Psoas muscle (tissue), 8 donors: ENCODE data around the gene PLA2G2E. TPM values are rescaled to one million over a fixed set of nuclear protein-coding genes. Genes with fewer than 3 reads are reported as not detected.

Source experiments
- ATAC-seq, 4 donors: fragments of 200-7000 bp; cut with Tn5 transposase; one replicate each; pipeline ENCODE4 v1.9.1; 2020; ENCODE audit warnings: moderate library complexity in 3 of 4, mild to moderate bottlenecking in 2 of 4
- DNase-seq, 2 donors: peaks; one replicate each; pipeline ENCODE4 v3.0.0-alpha.2; 2020
- H3K27ac ChIP-seq: fragments of 200-600 bp; one replicate; pipeline ENCODE4 v1.8.0; 2022
- H3K27me3 ChIP-seq, 3 donors: fragments of 200-600 bp in 1 of 3; one replicate each; pipeline versions ENCODE4 v1.6.1 to v1.8.0; 2013 to 2022; ENCODE audit warnings: low read length in 2 of 3, mild to moderate bottlenecking in 2 of 3, moderate library complexity in 1 of 3; ENCODE audit not compliant: insufficient read depth in 3 of 3
- H3K36me3 ChIP-seq, 2 donors: fragments of 200-600 bp in 1 of 2; one replicate each; pipeline versions ENCODE4 v1.6.1 to v1.8.0; 2013 to 2022; ENCODE audit warnings: low read depth in 1 of 2, mild to moderate bottlenecking in 1 of 2, moderate library complexity in 1 of 2; ENCODE audit not compliant: insufficient read depth in 1 of 2
- H3K4me1 ChIP-seq: fragments of 200-600 bp; one replicate; pipeline ENCODE4 v1.8.0; 2022
- H3K4me3 ChIP-seq: fragments of 200-600 bp; one replicate; pipeline ENCODE4 v1.8.0; 2022; ENCODE audit warnings: mild to moderate bottlenecking
- H3K9me3 ChIP-seq: fragments of 200-600 bp; one replicate; pipeline ENCODE4 v1.8.0; 2022
- CTCF ChIP-seq: fragments of 200-600 bp; IDR thresholded peaks from one replicate; pipeline ENCODE4 v1.8.0; 2022; ENCODE audit warnings: antibody characterized with exemption
- WGBS, 3 donors: extraction: QIAGEN DNeasy Blood & Tissue Kit; methylation state at CpG; one replicate each; pipeline versions ENCODE4 v1.1.6 to v1.1.7; 2013; 5-methylcytosine and 5-hydroxymethylcytosine counted together
- intact Hi-C, 2 donors: fragments of 100-400 bp; cut with DNase I; formaldehyde crosslinking; loops; one replicate each; pipeline versions ENCODE4 v1.11.0 to v1.14.2; 2022
- long read RNA-seq, 2 donors: library from polyadenylated mRNA; unstranded; transcript quantifications; one replicate each; pipeline ENCODE4 v2.0.0, GENCODE V29; 2021
- polyA plus RNA-seq, 3 donors: library from polyadenylated mRNA; stranded (reverse); fragments of 200-250 nt; gene quantifications; one replicate each; pipeline ENCODE4 v1.2.3, GENCODE V29; 2013
- total RNA-seq, 4 donors: library from RNA; stranded (reverse); fragmentation: NEBNext Ultra II Directional in 2 of 4; extraction: Animal tissue kit (Norgen Biotek cat#: 25700) in 2 of 4; gene quantifications; one replicate each; pipeline versions ENCODE4 v1.2.1 to v1.2.4, GENCODE V29; 2021 to 2023
- donor health status: healthy with polysubstance abuse.
- donor health status: DM: no; HTN: no; CAD: no; lungs with moderate emphysema.
- donor health status: Bipolar disorder and iron deficiency.
- donor health status: healthy.
- donor health status: DM: yes; HTN: yes; CAD: no.
- donor health status: DM: no; HTN: no; CAD: no.
- donor health status: DM: no; HTN: no; CAD: no.
- donor health status: DM: yes; HTN: yes; CAD: no.

The PLA2G2E gene
- not detected for total RNA-seq
- not detected for polyA plus RNA-seq
- long read RNA-seq, donor 1: 0 reads
- long read RNA-seq, donor 2: 0 reads

- ATAC-seq (no peak), DNase-seq (no peak)
- Histone ChIP-seq H3K27ac (no peak within 1 kb of the TSS), H3K9me3 (no peaks in the 10 kb centered on the region), H3K36me3 (no peaks in the 10 kb centered on the region), H3K27me3 (peaks cover 0 to 6% (median 2%) of the 10 kb centered on the region in 3 donors), H3K4me1 (no peaks in the 10 kb centered on the region), H3K4me3 (no peak within 1 kb of the TSS)
- intact Hi-C loops: no loop called here
- TF ChIP-seq CTCF: no peak
- WGBS, 3 donors: 44 to 48% (median 46%) methylated on average over 14 of the region's 14 CpGs
Measured at GRCh38 chr1:19923137-19923952, at the start of gene PLA2G2E. Gene PLA2G2E, minus strand, starts transcription at chr1:19923617. Its CDS starts 58 bp downstream, at chr1:19923559.

- ATAC-seq: no peak
- WGBS, 3 donors: 87 to 93% (median 89%) methylated on average over 1 of the region's 1 CpG
- H3K4me3 ChIP-seq: no peak overlapping the region
Measured at GRCh38 chr1:19971664-19972063, 48.2 kb upstream of the PLA2G2E start.

GRCh38 chr1:19969898-19970660 is 46.7 kb upstream of the PLA2G2E start:
- Histone ChIP-seq H3K36me3 (no peaks in the 10 kb centered on the region), H3K4me3 (no peak overlapping the region), H3K27me3 (peaks cover 0 to 18% (median 0%) of the 10 kb centered on the region in 3 donors), H3K4me1 (no peaks in the 10 kb centered on the region), H3K27ac (no peak overlapping the region), H3K9me3 (no peaks in the 10 kb centered on the region)
- DNase-seq (no peak), ATAC-seq (no peak)
- 50 to 58% (median 53%) methylated on average over 5 of the region's 5 CpGs for WGBS, 3 donors
- no peak for TF ChIP-seq CTCF
- intact Hi-C loops: loop anchor here (5.0 to 10.0 kb wide), 2 partner anchors 182 to 525 kb away; no protein-coding TSS in a partner anchor

More at GRCh38 chr1:19971664-19972063, 48.2 kb upstream of the PLA2G2E start:
- H3K27me3 ChIP-seq: peaks cover 0 to 21% (median 0%) of the 10 kb centered on the region in 3 donors
- no peaks in the 10 kb centered on the region for H3K4me1 ChIP-seq
- TF ChIP-seq CTCF: no peak
- intact Hi-C loops: loop anchor here (5.0 to 10.0 kb wide), 2 partner anchors 181 to 523 kb away; no protein-coding TSS in a partner anchor
- DNase-seq: no peak
- H3K36me3 ChIP-seq: no peaks in the 10 kb centered on the region
- H3K9me3 ChIP-seq: no peaks in the 10 kb centered on the region
- no peak overlapping the region for H3K27ac ChIP-seq

GRCh38 chr1:19967808-19968207 is 44.4 kb upstream of the PLA2G2E start:
- intact Hi-C loops: no loop called here
- peak; percentile 56 to 85 (median 76) for ATAC-seq
- WGBS, 3 donors: 18 to 23% (median 21%) methylated on average over 9 of the region's 9 CpGs
- Histone ChIP-seq H3K27ac (no peak overlapping the region), H3K36me3 (no peaks in the 10 kb centered on the region), H3K4me3 (no peak overlapping the region), H3K4me1 (no peaks in the 10 kb centered on the region), H3K9me3 (no peaks in the 10 kb centered on the region), H3K27me3 (peaks cover 0 to 24% (median 0%) of the 10 kb centered on the region in 3 donors)
- no peak for TF ChIP-seq CTCF
- peak; percentile 70 to 85 for DNase-seq
